H9 (cell line): ENCODE data around the gene TRPM3. TPM values are rescaled to one million over a fixed set of nuclear protein-coding genes. Genes with fewer than 3 reads are reported as not detected.

Experiments used
- DNase-seq: peaks from one replicate; pipeline ENCODE4 v3.0.0-alpha.2; 2017
- H2AFZ ChIP-seq: one replicate; pipeline ENCODE4 v1.6.1; 2013; ENCODE audit warnings: mild to moderate bottlenecking, low read length, control low read depth, moderate library complexity
- H2AK5ac ChIP-seq: 2 replicates; pipeline ENCODE4 v1.6.1; 2013; ENCODE audit warnings: low read length, control low read depth, mixed read lengths; ENCODE audit not compliant: insufficient read length
- H2BK120ac ChIP-seq: one replicate; pipeline ENCODE4 v1.6.1; 2013; ENCODE audit warnings: low read depth, mild to moderate bottlenecking, low read length, control low read depth, inconsistent platforms; ENCODE audit not compliant: poor library complexity, severe bottlenecking
- H2BK12ac ChIP-seq: 2 replicates; pipeline ENCODE4 v1.6.1; 2013; ENCODE audit warnings: low read length, control low read depth, mixed read lengths, low read depth; ENCODE audit not compliant: insufficient read length
- H2BK15ac ChIP-seq: 2 replicates; pipeline ENCODE4 v1.6.1; 2013; ENCODE audit warnings: low read depth, low read length, control low read depth
- H2BK20ac ChIP-seq: one replicate; pipeline ENCODE4 v1.6.1; 2013; ENCODE audit warnings: low read depth, mild to moderate bottlenecking, low read length, control low read depth, inconsistent platforms; ENCODE audit not compliant: poor library complexity, severe bottlenecking
- H2BK5ac ChIP-seq: 2 replicates; pipeline ENCODE4 v1.6.1; 2013; ENCODE audit warnings: low read length, control low read depth, mixed read lengths; ENCODE audit not compliant: insufficient read length
- H3K14ac ChIP-seq: 2 replicates; pipeline ENCODE4 v1.6.1; 2013; ENCODE audit warnings: low read length, control low read depth; ENCODE audit not compliant: insufficient read depth
- H3K18ac ChIP-seq: 2 replicates; pipeline ENCODE4 v1.6.1; 2013; ENCODE audit warnings: low read depth, mild to moderate bottlenecking, mixed read lengths, low read length, control low read depth; ENCODE audit not compliant: insufficient read length
- H3K23ac ChIP-seq: 2 replicates; pipeline ENCODE4 v1.6.1; 2013; ENCODE audit warnings: low read length, control low read depth, mixed read lengths, low read depth; ENCODE audit not compliant: insufficient read length
- H3K23me2 ChIP-seq: 2 replicates; pipeline ENCODE4 v1.6.1; 2013; ENCODE audit warnings: low read depth, mild to moderate bottlenecking, mixed read lengths, low read length, control low read depth; ENCODE audit not compliant: insufficient read length, poor library complexity, severe bottlenecking
- H3K27ac ChIP-seq: 2 replicates; pipeline ENCODE4 v1.5.1; 2013; ENCODE audit warnings: low read length, control low read depth, mixed read lengths, low read depth; ENCODE audit not compliant: insufficient read length
- H3K27me3 ChIP-seq: 2 replicates; pipeline ENCODE4 v1.6.1; 2013; ENCODE audit warnings: low read length, control low read depth, inconsistent platforms; ENCODE audit not compliant: insufficient read depth
- H3K4ac ChIP-seq: 2 replicates; pipeline ENCODE4 v1.6.1; 2013; ENCODE audit warnings: low read depth, mild to moderate bottlenecking, control low read depth, inconsistent platforms, low read length, moderate library complexity
- H3K4me1 ChIP-seq: 2 replicates; pipeline ENCODE4 v1.6.1; 2013; ENCODE audit warnings: low read length, control low read depth, inconsistent platforms; ENCODE audit not compliant: insufficient read depth
- H3K4me2 ChIP-seq: 2 replicates; pipeline ENCODE4 v1.6.1; 2013; ENCODE audit warnings: low read length, control low read depth, mixed read lengths; ENCODE audit not compliant: insufficient read length, insufficient read depth
- H3K56ac ChIP-seq: 2 replicates; pipeline ENCODE4 v1.6.1; 2013; ENCODE audit warnings: low read depth, mild to moderate bottlenecking, mixed read lengths, low read length, control low read depth; ENCODE audit not compliant: insufficient read length
- H3K79me1 ChIP-seq: 2 replicates; pipeline ENCODE4 v1.6.1; 2013; ENCODE audit warnings: low read depth, mild to moderate bottlenecking, moderate library complexity, low read length, control low read depth, inconsistent platforms; ENCODE audit not compliant: insufficient read depth, poor library complexity, severe bottlenecking
- H3K79me2 ChIP-seq: 2 replicates; pipeline ENCODE4 v1.6.1; 2013; ENCODE audit warnings: low read length, control low read depth, inconsistent platforms; ENCODE audit not compliant: insufficient read depth
- H3K9ac ChIP-seq: 2 replicates; pipeline ENCODE4 v1.6.1; 2013; ENCODE audit warnings: low read length, control low read depth, mixed read lengths; ENCODE audit not compliant: insufficient read length; ENCODE audit errors: extremely low read depth
- H3K9me3 ChIP-seq: one replicate; pipeline ENCODE4 v1.6.1; 2013; ENCODE audit warnings: low read depth, low read length, inconsistent platforms; ENCODE audit not compliant: control insufficient read depth
- H3T11ph ChIP-seq: one replicate; pipeline ENCODE4 v1.6.1; 2013; ENCODE audit warnings: mild to moderate bottlenecking, low read length, control low read depth, inconsistent platforms
- H4K20me1 ChIP-seq: one replicate; pipeline ENCODE4 v1.6.1; 2013; ENCODE audit not compliant: control insufficient read depth, insufficient read length, insufficient read depth
- H4K5ac ChIP-seq: 2 replicates; pipeline ENCODE4 v1.6.1; 2013; ENCODE audit warnings: low read depth, mild to moderate bottlenecking, mixed read lengths, low read length, control low read depth; ENCODE audit not compliant: insufficient read length
- H4K8ac ChIP-seq: replicated peaks from 2 replicates; pipeline ENCODE4 v1.6.1; 2013; ENCODE audit warnings: low read length, control low read depth, mixed read lengths, low read depth; ENCODE audit not compliant: insufficient read length
- H4K91ac ChIP-seq: 2 replicates; pipeline ENCODE4 v1.6.1; 2013; ENCODE audit warnings: low read depth, mild to moderate bottlenecking, moderate library complexity, mixed read lengths, low read length, control low read depth; ENCODE audit not compliant: insufficient read length
- H3K27ac Mint-ChIP-seq, 3 experiments: 2 replicates in 2 of 3; 3 replicates in 1 of 3; pipeline ENCODE4 v1.8.0; 2020 to 2021; ENCODE audit warnings: mixed read lengths in 3 of 3, mild to moderate bottlenecking in 1 of 3, moderate library complexity in 1 of 3
- H3K27me3 Mint-ChIP-seq: 2 replicates; pipeline ENCODE4 v1.8.0; 2021; ENCODE audit warnings: low read depth, mild to moderate bottlenecking, moderate library complexity, mixed read lengths
- H3K36me3 Mint-ChIP-seq, 3 experiments: 2 replicates in 2 of 3; 3 replicates in 1 of 3; pipeline ENCODE4 v1.8.0; 2020 to 2021; ENCODE audit warnings: low read depth in 3 of 3, mixed read lengths in 3 of 3; ENCODE audit not compliant: insufficient read depth in 1 of 3
- H3K4me1 Mint-ChIP-seq, 2 experiments: 2 replicates each; pipeline ENCODE4 v1.8.0; 2020; ENCODE audit warnings: mixed read lengths in 2 of 2
- H3K4me3 Mint-ChIP-seq, 2 experiments: 2 replicates in 1 of 2; 3 replicates in 1 of 2; pipeline ENCODE4 v1.8.0; 2020 to 2021; ENCODE audit warnings: mild to moderate bottlenecking in 2 of 2, mixed read lengths in 2 of 2, moderate library complexity in 1 of 2
- H3K9me3 Mint-ChIP-seq, 2 experiments: 2 replicates in 1 of 2; 3 replicates in 1 of 2; pipeline ENCODE4 v1.8.0; 2020; ENCODE audit warnings: mild to moderate bottlenecking in 2 of 2, mixed read lengths in 2 of 2, moderate library complexity in 1 of 2
- CTCF ChIP-seq: fragments of 200-600 bp; sonication (generic); conservative IDR thresholded peaks from 3 replicates; pipeline ENCODE4 v1.8.0; 2021; ENCODE audit warnings: antibody characterized with exemption, mild to moderate bottlenecking
- total RNA-seq: library from RNA; stranded (reverse); gene quantifications from 2 replicates; pipeline ENCODE4 v1.2.1, GENCODE V29; 2021

The TRPM3 gene
- total RNA-seq, 1 experiment from 2014 or later: 10.3 TPM

DNA sequence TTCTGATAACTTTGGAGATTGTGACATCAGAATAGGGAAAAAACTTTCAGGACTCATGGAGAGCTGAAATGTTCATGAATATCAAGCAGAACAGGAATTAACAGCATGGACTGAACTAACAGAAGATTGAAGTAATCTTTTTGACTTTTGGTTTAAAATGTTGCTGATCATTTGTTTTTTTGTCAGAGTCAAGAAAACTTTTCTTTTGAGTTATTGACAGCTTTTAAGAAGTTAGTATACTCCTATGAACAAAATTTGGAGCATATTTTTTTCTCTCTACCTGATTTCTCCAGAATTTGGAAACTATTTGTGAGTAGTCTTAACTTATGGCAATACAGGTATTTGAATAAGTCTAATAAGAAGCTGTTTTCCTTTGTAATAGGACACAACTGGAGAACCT is 462.7 kb downstream of the TRPM3 start:
- H3K23ac ChIP-seq: no peak overlapping the region
- H3T11ph ChIP-seq: no peak overlapping the region
- H3K9me3 Mint-ChIP-seq: peaks cover 29 to 31% of the 10 kb centered on the region in 2 experiments
- H3K4me3 Mint-ChIP-seq: no peak overlapping the region
- H2BK12ac ChIP-seq: no peak overlapping the region
- H3K36me3 Mint-ChIP-seq: peaks cover 6 to 22% (median 14%) of the 10 kb centered on the region in 3 experiments
- H3K27me3 Mint-ChIP-seq: no peaks in the 10 kb centered on the region
- H2BK5ac ChIP-seq: no peak overlapping the region
- H3K27ac ChIP-seq: no peak overlapping the region
- H4K8ac ChIP-seq: no peak overlapping the region
- H3K4me2 ChIP-seq: no peak overlapping the region
- no peak overlapping the region for H4K91ac ChIP-seq
- H4K5ac ChIP-seq: no peak overlapping the region
- no peaks in the 10 kb centered on the region for H3K27me3 ChIP-seq
- no peak overlapping the region for H3K18ac ChIP-seq
- H2BK20ac ChIP-seq: no peak overlapping the region
- H2BK15ac ChIP-seq: no peak overlapping the region
- no peak for DNase-seq
- no peaks in the 10 kb centered on the region for H4K20me1 ChIP-seq
- no peaks in the 10 kb centered on the region for H3K79me1 ChIP-seq
- no peak overlapping the region for H2BK120ac ChIP-seq
- no peaks in the 10 kb centered on the region for H3K9me3 ChIP-seq
- no peak overlapping the region for H3K27ac Mint-ChIP-seq
- H3K56ac ChIP-seq: no peak overlapping the region
- H2AK5ac ChIP-seq: no peak overlapping the region
- no peak overlapping the region for H3K14ac ChIP-seq
- H3K23me2 ChIP-seq: no peaks in the 10 kb centered on the region
- no peaks in the 10 kb centered on the region for H3K4me1 ChIP-seq
- no peak overlapping the region for H3K4ac ChIP-seq
- H3K9ac ChIP-seq: no peak overlapping the region
- 0 out of 4 replicates have a peak, but pooled peaks cover 0 to 3% of the 10 kb centered on the region in 2 experiments for H3K4me1 Mint-ChIP-seq
- no peaks in the 10 kb centered on the region for H3K79me2 ChIP-seq
- H2AFZ ChIP-seq: no peak overlapping the region
- TF ChIP-seq CTCF: no peak
